HG03442 (cell line): ENCODE measurements around the gene OTOF.

Experiments used
- ATAC-seq: cut with Tn5 transposase; IDR thresholded peaks from one replicate; pipeline ENCODE4 v1.9.1; 2021; ENCODE audit warnings: mild to moderate bottlenecking, moderate library complexity; ENCODE audit not compliant: unreplicated experiment

Gene OTOF

GRCh38 chr2:26503231-26503880 is 25.4 kb upstream of the OTOF start:
- no peak for ATAC-seq

- no peak for ATAC-seq
Measured at GRCh38 chr2:26500406-26500805, 22.5 kb upstream of the OTOF start.

- no peak for ATAC-seq
Measured at GRCh38 chr2:26495705-26496297, 17.9 kb upstream of the OTOF start.

GRCh38 chr2:26494891-26495290 is 17.0 kb upstream of the OTOF start:
- ATAC-seq = no peak

GRCh38 chr2:26494199-26494598 is 16.3 kb upstream of the OTOF start:
- no peak for ATAC-seq

- ATAC-seq = no peak
Measured at GRCh38 chr2:26493566-26493965, 15.6 kb upstream of the OTOF start.

GRCh38 chr2:26492749-26493515 is 15.0 kb upstream of the OTOF start:
- ATAC-seq = no peak

GRCh38 chr2:26491563-26492167 is 13.7 kb upstream of the OTOF start:
- no peak for ATAC-seq

GRCh38 chr2:26489213-26489850 is 11.4 kb upstream of the OTOF start:
- ATAC-seq = no peak

GRCh38 chr2:26488463-26489212 is 10.7 kb upstream of the OTOF start:
- no peak for ATAC-seq

- ATAC-seq = no peak
Measured at GRCh38 chr2:26487192-26487591, 9.3 kb upstream of the OTOF start.

- no peak for ATAC-seq
Measured at GRCh38 chr2:26486789-26487188, 8.9 kb upstream of the OTOF start.

- ATAC-seq = no peak
Measured at GRCh38 chr2:26485725-26486418, 7.9 kb upstream of the OTOF start.

GRCh38 chr2:26485099-26485498 is 7.2 kb upstream of the OTOF start:
- ATAC-seq = no peak

GRCh38 chr2:26484579-26484978 is 6.7 kb upstream of the OTOF start:
- ATAC-seq = no peak

GRCh38 chr2:26483957-26484565 is 6.1 kb upstream of the OTOF start:
- ATAC-seq = no peak

GRCh38 chr2:26483516-26483915 is 5.6 kb upstream of the OTOF start:
- ATAC-seq = no peak

- ATAC-seq = no peak
Measured at GRCh38 chr2:26483027-26483326, 5.1 kb upstream of the OTOF start.

- ATAC-seq = no peak
Measured at GRCh38 chr2:26482211-26483026, 4.5 kb upstream of the OTOF start.
